ENCODE data around the gene UBE2L6.

DNA sequence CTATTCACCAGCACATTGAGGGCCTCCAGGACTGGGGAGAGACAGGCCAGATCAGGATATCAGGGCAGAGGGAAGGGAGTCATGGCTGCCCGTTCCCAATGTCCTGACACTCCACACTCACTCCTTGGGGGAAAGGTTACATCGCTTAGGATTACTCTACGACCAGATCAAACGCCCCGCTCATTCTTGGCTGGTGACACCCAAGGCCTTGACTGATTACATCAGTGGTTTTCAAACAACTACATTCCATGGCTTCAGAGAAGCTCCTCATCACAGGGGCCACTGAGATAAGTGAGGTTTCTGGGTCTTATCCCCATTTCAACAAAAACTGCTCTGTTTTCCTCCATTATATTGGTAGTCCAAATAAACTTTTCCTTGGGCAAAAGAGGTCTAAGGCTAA is 15.0 kb downstream of the UBE2L6 start:
- TF ChIP-seq, protein P1, sequence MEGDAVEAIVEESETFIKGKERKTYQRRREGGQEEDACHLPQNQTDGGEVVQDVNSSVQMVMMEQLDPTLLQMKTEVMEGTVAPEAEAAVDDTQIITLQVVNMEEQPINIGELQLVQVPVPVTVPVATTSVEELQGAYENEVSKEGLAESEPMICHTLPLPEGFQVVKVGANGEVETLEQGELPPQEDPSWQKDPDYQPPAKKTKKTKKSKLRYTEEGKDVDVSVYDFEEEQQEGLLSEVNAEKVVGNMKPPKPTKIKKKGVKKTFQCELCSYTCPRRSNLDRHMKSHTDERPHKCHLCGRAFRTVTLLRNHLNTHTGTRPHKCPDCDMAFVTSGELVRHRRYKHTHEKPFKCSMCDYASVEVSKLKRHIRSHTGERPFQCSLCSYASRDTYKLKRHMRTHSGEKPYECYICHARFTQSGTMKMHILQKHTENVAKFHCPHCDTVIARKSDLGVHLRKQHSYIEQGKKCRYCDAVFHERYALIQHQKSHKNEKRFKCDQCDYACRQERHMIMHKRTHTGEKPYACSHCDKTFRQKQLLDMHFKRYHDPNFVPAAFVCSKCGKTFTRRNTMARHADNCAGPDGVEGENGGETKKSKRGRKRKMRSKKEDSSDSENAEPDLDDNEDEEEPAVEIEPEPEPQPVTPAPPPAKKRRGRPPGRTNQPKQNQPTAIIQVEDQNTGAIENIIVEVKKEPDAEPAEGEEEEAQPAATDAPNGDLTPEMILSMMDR (IDR thresholded peaks at IDR 0.05): no peak
- TF ChIP-seq EZH2 (IDR thresholded peaks at IDR 0.05; ENCODE audit: borderline replicate concordance, insufficient read depth, low read depth, low read length, poor library complexity, severe bottlenecking): no peak

Measured in B cell (primary cell).